Measurements from ENCODE around the gene SCEL.
"Not testable (repeated sequence)": the region's sequence is repeated elsewhere in the genome, so short reads cannot be mapped to it uniquely, and the experiment has no call there.

DNA sequence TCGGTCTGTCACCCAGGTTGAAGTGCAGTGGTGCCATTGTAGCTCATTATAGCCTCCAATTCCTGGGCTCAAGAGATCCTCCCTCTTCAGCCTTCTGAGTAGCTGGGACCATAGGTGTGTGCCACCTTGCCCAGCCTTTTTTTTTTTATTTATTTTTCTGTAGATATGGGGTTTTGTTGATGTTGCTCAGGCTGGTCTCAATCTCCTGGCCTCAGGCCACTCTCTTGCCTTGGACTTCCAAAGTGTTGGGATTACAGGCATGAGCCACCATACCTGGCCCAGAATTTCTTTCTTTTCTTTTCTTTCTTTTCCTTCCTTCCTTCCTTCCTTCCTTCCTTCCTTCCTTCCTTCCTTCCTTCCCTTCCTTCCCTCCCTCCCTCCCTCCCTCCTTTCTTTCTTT, 16.1 kb upstream of the SCEL start:
- not testable (repeated sequence) for TF ChIP-seq EZH2 (IDR thresholded peaks at IDR 0.05)
- TF ChIP-seq, protein P1, sequence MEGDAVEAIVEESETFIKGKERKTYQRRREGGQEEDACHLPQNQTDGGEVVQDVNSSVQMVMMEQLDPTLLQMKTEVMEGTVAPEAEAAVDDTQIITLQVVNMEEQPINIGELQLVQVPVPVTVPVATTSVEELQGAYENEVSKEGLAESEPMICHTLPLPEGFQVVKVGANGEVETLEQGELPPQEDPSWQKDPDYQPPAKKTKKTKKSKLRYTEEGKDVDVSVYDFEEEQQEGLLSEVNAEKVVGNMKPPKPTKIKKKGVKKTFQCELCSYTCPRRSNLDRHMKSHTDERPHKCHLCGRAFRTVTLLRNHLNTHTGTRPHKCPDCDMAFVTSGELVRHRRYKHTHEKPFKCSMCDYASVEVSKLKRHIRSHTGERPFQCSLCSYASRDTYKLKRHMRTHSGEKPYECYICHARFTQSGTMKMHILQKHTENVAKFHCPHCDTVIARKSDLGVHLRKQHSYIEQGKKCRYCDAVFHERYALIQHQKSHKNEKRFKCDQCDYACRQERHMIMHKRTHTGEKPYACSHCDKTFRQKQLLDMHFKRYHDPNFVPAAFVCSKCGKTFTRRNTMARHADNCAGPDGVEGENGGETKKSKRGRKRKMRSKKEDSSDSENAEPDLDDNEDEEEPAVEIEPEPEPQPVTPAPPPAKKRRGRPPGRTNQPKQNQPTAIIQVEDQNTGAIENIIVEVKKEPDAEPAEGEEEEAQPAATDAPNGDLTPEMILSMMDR (IDR thresholded peaks at IDR 0.05) = not testable (repeated sequence)

All from neural progenitor cell (in vitro differentiated cells).